Transverse colon (tissue), 1 donor: ENCODE data around the gene CFAP299.

Experiments
- EP300 ChIP-seq: sonication (generic); formaldehyde crosslinking; IDR thresholded peaks from one replicate; pipeline ENCODE4 v1.6.1; 2017; ENCODE audit warnings: antibody characterized with exemption, low read depth
- POLR2A ChIP-seq: fragments of 450-650 bp; IDR thresholded peaks from one replicate; pipeline ENCODE4 v1.6.1; 2016; ENCODE audit warnings: antibody characterized with exemption, mild to moderate bottlenecking, moderate library complexity

DNA sequence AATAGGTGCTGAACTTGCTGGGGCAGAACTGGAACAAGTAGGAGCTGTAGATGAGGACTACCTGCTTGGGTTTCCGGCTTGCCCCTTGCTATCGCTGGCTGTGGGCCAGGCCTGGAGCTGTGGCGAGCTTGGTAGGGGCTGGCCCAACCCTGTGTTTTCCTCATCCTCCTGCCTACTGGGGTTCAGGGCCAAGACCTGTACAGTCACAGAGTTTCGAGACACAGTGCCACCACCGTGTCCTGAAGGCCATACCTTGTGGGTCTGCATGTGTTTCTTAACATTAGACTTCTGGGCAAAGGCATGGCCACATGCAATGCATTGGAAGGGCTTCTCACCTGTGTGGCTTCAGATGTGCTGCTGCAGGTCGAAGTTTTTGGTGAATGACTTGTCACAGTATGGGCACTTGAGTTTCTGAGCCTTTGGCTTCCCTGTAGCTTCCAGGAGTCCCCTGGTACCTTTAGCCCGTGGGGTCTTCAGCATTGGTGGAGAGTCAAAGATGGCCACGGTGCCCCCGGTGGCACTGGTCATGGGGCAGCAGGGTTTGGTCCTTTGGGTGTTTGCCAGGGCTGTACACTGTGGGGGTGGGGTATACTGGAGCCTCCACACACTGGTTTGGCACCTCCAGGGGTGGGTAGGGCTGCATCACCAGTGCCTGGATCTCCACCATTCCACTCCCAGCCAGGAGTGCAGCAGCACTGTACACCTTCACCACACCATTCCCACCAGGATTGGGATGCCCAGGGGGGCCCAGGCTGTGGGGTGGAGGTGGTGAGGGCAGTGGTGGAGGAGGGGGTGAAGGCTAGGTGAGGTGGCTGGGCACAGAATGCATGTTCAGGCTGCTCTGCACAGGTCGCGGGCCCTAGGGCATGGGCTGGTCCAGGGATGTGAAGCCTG is 52.1 kb downstream of the CFAP299 start:
- no peak for TF ChIP-seq POLR2A
- TF ChIP-seq EP300: no peak
